ENCODE measurements around the gene TMEM140.
"Not testable (repeated sequence)": the region's sequence is repeated elsewhere in the genome, so short reads cannot be mapped to it uniquely, and the experiment has no call there.

The TMEM140 gene

DNA sequence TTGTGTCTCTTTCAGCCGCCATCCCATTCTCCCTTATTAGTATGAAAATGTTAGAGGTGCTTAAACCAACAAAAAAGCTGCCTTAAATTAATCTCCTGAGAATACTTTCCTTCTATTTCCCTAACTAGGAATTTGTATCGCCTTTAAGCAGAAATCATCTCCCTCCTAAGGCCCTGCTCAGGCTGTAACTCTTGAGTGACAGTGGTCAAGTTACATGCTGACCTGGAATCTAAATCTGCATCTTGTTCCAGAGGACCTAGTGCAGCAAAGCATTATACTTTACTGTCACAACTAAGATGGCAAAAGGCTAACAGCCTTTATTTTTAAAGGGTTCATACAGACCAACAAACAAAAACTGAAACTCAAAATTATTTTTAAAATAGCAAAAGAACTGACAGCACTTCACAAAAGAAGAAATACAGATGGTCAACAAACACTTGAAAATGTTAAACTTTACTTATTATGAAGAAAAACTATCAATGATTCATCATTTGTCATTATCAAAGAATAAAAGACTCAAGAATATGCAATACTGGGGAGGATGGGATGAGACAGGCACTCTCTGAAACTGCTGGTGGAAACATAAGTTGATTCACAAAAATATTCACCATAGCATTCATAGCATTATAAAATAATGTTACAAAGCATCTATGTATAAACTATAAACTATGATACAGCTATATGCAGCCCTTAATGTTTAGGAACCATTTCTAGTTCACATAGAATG lies 11.7 kb downstream of the TMEM140 start:
- DNase-seq, result no peak

GRCh38 chr7:135160098-135160857 lies 12.4 kb downstream of the TMEM140 start:
- DNase-seq, result no peak

DNA sequence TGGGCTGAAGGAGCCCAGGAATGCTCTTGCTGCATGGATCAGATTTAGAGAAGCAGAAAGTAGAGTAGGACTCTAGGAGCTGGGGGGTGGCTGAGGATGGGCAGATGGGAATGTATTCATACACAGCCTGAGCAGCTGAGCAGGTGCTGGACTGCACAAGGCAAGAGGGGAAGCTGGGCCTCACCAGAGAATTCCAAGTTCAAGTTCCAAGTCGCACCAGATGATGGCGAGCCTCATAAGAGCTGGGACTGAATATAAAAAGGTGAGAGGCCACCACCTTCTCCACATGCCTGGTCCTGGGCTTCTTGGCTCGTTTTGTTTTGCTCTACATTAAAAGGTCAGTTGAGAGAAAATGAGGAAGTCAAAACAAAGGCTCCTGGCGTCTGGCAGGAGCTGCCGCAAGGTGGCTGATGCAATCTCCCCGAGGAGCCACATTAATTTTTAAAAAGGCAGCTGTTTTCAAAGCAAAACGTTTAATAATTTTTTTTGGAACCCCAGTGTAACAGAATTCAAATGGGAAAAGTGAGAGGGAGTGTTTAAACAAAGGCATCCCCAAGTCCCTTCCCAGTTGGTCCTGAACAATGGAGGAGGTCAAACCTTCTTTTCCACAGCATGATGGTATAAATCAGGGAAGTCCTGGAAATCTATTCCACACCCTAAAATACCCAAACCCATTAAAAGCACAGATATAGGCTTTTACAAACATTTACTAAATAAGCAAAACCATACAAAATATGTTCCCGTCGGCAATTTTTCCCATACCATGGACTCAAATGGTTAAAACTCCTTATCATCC lies 13.2 kb downstream of the TMEM140 start:
- DNase-seq, result no peak

DNA sequence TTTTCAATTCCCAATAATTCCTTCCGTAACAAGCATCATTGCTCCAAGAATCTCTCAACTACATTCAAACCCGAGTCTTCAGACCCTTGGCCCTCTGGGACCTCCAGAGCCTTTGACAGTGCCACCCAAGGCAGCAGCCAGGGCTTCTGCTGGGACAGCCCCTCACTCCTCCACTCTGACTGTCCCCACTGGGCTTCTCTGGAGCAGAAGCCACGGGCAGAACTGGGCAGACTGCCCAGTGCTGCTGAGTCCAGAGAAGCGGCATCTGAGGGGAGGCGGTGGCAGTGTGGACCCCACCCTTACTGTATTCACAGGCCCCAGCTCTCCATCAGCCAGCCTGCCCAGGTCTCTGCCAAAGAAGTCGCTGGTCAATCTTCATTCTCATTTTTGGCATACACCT lies 13.8 kb downstream of the TMEM140 start:
- no peak for DNase-seq

GRCh38 chr7:135162382-135163001 lies 14.6 kb downstream of the TMEM140 start:
- no peak for DNase-seq

DNA sequence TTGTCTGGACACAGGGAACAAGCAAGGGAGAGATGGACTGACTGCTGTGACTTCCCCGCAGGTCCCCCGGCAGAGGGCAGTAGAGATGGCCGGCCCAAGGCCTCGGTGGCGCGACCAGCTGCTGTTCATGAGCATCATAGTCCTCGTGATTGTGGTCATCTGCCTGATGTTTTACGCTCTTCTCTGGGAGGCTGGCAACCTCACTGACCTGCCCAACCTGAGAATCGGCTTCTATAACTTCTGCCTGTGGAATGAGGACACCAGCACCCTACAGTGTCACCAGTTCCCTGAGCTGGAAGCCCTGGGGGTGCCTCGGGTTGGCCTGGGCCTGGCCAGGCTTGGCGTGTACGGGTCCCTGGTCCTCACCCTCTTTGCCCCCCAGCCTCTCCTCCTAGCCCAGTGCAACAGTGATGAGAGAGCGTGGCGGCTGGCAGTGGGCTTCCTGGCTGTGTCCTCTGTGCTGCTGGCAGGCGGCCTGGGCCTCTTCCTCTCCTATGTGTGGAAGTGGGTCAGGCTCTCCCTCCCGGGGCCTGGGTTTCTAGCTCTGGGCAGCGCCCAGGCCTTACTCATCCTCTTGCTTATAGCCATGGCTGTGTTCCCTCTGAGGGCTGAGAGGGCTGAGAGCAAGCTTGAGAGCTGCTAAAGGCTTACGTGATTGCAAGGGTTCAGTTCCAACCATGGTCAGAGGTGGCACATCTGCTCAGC lies 16.6 kb downstream of the TMEM140 start:
- DNase-seq, result no peak

DNA sequence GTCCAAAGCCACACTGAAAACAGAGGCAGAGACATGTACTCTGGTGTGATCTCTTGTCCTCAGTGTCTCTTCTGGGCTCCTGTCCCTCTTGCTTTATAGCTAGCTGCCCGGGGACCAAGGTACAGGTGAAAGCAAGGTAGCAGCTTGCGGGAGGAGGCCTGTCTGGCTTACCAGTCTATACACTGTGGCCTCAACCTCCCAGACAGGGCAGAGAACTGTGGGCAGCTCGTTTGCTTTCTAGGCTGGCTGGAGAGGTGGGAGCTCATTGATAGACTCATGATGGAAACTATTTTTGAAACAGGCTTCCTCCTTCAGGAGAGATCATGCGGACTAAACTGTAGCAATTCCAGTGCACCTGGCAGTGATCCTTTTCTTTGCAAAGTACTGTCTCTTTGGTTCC lies 18.0 kb downstream of the TMEM140 start:
- no peak for DNase-seq

DNA sequence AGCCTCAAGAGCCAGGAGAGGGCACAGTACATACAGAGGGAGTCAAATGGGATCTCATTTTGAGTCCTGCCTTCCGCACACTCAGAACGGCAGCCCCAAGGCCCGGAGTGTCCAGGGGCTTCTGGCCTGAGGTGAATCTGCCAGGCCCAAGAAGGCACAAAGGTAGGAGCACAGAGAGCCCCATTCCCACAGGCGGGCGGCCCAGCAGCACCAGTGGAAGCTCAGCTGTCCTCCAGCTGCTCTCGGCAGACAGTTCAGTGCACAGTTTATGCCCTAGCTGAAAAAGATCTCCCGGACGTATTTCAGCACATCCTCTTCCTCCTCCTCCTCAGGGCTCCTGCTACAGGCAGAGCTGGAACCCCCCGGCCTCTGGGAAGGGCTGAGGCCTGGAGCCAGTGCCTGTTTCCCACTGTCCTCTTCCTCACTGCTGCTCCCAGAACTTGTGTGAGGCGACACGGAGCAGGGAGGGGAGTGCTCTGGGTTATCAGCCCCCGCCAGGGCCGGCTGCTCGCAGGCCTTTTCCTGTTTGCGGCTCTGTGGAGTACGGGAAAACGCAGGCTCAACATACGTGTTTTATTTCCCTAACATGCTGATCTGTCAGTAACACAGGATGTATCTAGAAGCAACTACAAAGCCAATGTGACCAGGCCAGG lies 18.6 kb downstream of the TMEM140 start:
- DNase-seq, result no peak

DNA sequence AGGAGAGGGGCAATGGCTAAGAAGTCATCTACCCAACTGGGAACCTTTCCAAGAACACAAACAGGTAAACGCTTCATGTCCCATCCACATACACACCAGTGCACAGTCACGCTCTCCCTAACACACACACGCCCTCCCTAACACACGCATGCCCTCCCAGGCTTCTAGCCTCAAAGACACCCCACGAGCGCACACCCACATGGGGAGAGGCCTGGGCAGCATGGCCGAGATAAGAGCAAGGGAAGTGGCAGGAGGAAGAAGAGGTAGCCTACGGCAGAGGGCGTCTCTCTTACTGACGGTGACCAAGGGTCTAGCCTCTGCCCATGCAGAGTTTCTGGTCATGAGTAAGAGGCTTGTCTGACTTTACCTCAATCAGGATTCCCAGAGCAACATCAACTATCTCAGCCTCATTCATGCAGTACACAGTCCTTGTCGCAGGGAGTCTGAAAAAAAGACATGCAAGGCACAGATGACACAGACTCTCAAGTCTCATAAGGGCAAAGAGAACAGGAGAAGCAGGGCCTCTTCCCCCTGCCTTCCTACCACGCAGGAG lies 19.6 kb downstream of the TMEM140 start:
- DNase-seq, result no peak

GRCh38 chr7:135168001-135168400 lies 20.1 kb downstream of the TMEM140 start:
- no peak for DNase-seq

- DNase-seq, result no peak
These were observed 20.7 kb downstream of the TMEM140 start for GRCh38 chr7:135168489-135169140.

DNA sequence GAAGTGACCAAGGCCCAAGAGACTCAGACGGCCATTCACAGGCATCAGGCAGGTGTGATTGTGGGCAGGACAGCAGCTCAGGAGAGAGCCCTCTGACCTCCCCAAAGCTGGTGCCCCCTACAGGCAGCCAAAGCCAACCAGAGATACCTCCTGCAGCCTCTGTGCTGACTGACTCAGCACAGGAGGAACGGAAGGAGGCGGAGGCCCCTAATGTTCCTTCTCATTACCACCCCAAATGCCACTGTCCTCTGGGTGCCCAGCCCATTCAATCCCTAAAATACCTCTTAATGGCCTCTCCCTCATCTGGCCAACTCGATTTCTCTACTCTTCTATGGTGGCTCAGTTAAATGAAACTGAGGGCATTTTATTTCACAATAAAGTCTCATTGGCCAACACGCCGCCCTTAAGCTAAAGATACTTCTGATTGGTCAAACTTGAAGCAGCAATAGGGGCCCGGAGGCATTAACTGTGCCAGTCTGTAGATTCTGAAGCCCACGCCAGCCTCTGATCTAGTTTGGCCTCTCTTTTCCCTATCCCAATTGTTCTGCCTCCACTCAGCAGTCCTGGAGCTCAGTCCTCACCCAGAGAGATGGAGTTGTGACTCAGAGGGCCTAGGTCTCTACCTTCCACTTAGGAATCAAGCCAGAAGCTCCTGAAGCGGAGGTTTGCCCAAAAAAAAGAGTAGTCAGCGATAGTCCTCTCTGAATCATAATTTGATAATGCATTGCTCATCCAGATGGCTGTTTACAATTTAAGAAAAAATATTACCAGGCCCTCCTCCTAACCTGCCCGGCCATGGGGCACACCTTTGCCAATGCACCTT lies 21.5 kb downstream of the TMEM140 start:
- no peak for DNase-seq

DNA sequence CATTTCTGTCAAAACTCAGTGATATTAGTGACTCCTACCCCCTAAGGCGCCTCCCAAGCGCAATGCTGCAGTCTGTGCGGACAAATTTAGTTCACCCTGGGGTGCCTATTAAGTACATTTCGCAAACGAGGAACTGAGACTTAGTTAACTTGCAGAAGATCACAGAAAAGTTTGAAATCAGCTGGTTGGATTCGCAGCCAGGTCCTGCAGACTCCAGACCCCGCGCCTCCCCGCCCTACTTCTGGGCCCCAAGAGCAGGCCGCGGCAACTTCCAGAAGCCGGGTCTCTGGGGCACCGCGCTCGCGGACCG lies 22.0 kb downstream of the TMEM140 start:
- DNase-seq, result peak; percentile 9

GRCh38 chr7:135170274-135170997 lies 22.6 kb downstream of the TMEM140 start, which contains the start of gene CYREN:
CYREN (minus strand) TSS chr7:135170707; CDS start chr7:135168922, 1,785 bp downstream.
- peak; percentile 77 for DNase-seq

DNA sequence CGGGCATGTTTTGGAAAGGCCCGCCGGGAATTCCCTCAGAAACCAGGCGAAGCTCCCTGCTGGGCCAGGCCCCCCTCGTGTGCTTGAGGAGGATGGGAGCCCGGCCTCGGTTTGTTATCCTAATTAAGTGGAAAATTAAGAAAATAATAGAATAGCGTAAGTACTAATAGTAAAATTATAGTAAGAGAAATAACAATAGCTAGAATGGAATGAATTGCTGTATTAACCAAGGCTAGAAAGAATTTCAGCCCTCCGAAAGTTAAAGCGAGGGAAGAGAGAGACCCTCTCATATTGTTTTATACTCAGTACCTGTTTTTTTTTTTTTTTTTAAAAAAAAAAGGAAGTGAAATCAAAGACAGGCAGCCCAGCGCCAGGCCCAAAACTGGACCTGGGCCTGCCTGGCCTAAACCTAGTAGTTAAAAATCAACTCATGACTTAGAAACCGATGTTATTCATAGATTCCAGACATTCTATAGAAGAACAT lies 23.2 kb downstream of the TMEM140 start:
- not testable (repeated sequence) for DNase-seq

DNA sequence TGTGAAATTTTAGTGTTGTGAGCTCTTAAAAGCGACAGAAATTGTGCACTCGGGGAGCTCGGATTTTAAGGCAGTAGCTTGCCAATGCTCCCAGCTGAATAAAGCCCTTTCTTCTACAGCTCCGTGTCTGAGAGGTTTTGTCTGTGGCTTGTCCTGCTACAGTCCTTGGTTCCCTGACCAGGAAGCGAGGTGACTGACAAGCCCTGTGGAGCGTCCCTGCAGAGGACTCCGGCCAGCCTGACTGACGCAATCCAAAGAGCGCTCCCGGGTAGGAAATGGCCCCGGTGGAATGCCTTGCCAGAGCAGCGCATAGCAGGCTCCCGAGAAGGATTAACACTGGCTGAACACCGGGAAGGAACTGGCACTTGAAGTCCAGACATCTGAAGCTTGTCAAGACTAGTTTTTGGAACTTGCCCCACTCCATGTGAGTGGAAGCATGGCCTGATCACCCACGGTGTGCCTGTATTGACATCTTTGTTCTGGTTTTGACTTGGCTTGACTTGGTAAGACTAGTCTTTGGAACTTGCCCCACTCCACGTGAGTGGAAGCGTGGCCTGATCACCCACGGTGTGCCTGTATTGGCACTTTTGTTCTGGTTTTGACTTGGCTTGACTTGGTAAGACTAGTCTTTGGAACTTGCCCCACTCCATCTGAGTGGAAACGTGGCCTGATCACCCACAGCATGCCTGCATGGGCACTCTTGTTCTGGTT lies 23.9 kb downstream of the TMEM140 start:
- not testable (repeated sequence) for DNase-seq

GRCh38 chr7:135173916-135174315 lies 26.0 kb downstream of the TMEM140 start:
- DNase-seq, result not testable (repeated sequence)

DNA sequence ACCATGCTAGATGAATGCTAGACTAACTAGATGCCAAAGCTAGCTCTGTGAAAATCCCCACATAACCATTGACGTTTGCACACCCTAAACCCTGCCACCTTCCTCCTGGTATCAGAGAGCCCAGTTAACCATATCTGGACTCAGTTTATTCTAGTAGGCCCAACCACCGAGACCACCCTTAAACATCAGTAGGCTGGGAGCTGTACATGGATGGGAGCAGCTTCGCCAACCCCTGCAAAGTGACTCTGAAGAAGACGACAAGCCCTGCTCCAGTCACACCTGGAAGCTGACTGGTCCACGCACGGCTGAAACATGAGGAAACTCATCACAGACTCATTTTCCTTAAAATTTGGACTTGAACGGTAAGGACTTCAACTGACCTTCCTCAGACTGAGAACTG lies 27.1 kb downstream of the TMEM140 start:
- DNase-seq, result no peak

DNA sequence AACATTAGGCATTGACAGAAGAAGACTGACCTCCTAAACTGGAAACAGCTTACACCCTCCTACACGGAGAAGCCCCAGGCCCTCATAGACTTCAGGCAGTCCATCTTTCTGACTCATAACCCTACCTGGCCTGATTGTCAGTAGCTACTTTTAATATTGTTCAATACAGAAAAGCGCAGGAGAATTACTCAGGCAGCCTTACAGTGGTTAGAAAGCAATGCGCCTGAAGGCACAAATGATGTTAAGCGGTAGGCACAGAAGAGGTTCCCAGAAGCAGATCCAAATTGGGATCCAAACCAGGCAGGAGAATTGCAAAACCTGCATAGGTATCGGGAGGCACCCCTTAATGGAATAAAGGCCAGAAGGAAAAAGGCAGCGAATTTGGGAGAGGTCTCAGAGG lies 28.1 kb downstream of the TMEM140 start:
- no peak for DNase-seq
